NCI-H2029 (cell line): ENCODE data around the gene DPP10.
"Not testable (repeated sequence)": the region's sequence is repeated elsewhere in the genome, so short reads cannot be mapped to it uniquely, and the experiment has no call there.

ENCODE experiments used
- DNase-seq: peaks from one replicate; lab custom pipeline; 2025; lab: John Stamatoyannopoulos, UW

The DPP10 gene

GRCh38 chr2:114515882-114516281 lies 73.4 kb downstream of the DPP10 start:
- no peak for DNase-seq

GRCh38 chr2:114517580-114517979 lies 75.1 kb downstream of the DPP10 start:
- no peak for DNase-seq

GRCh38 chr2:114518738-114519137 lies 76.3 kb downstream of the DPP10 start:
- no peak for DNase-seq

DNA sequence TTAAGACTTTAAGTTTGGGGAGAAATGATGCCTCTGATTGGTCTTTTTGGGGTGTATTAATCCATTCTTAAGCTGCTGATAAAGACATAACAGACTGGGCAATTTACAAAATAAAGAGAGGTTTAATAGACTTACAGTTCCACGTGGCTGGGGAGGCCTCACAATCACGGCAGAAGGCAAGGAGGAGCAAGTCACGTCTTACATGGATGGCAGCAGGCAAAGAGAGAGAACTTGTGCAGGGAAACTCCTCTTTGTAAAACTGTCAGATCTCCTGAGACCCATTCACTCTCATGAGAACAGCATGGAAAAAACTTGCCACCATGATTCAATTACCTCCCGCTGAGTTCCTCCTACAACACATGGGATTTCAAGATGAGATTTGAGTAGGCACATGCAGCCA lies 80.2 kb downstream of the DPP10 start:
- not testable (repeated sequence) for DNase-seq

GRCh38 chr2:114525955-114526354 lies 83.5 kb downstream of the DPP10 start:
- DNase-seq: no peak

DNA sequence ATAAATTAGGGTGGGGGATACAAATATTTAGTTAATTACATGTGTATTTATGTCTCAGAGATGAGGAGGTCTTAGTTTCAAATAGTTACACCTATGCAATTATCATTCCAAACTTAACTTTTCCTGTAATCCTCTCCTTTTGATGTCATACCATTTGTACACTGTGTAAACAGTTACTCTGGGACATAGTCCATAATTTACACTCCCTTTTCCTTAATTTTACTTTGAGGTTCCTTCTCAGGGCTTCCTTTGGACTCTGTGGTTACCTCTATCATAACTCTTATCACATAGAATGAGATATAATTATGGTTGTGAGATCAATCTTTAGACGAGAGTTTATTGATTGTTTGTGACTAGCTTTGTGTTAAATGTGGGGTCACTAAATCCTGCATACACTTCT lies 84.4 kb downstream of the DPP10 start:
- DNase-seq: no peak

DNA sequence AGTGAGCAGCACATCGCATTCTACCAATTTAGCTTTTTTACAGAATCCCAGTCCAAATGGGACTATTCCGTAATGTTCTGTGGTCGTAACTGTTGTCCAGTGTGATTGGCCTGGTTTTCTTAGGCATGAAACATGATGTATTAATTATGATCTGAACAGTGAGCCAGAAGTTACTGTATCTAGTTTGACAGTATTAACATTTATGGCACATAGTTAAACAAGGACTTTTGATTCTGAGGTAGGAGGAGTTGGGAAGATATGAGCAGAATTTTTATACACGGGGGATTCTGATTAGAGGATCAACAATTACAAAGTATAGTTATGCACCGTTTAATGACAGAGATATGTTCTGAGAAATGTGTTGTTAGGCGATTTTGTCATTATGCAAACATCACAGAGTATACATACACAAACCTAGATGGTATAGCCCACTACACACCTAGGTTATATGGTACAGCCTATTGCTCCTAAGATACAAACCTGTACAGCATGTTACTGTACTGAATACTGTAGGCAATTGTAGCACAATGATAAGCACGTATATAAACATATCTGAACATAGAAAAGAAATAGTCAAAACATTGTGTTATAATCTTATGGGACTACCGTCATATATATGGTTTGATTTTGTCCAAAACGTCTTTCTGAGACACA lies 85.0 kb downstream of the DPP10 start:
- DNase-seq: no peak

GRCh38 chr2:114534116-114535084 lies 92.0 kb downstream of the DPP10 start:
- no peak for DNase-seq

GRCh38 chr2:114537777-114538176 lies 95.3 kb downstream of the DPP10 start:
- DNase-seq: no peak

DNA sequence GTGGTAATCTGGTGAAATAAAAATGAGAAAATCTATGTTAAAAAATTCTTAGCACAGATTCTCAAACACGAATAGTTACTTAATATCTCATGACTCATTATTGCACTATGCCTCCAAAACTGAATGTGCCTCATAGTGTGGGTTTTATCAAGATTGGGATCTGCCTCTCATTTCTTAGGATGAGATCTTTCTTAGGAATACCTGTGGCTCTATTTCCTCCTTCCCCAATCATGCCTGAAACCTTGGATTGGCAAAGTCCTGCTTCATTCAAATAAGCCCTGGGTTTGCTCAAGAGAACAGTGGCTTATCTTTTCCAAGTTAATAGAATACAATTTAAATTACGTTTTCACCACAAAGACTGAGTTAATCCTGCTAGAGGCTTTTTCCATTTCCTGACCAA lies 100.3 kb downstream of the DPP10 start:
- DNase-seq: no peak

DNA sequence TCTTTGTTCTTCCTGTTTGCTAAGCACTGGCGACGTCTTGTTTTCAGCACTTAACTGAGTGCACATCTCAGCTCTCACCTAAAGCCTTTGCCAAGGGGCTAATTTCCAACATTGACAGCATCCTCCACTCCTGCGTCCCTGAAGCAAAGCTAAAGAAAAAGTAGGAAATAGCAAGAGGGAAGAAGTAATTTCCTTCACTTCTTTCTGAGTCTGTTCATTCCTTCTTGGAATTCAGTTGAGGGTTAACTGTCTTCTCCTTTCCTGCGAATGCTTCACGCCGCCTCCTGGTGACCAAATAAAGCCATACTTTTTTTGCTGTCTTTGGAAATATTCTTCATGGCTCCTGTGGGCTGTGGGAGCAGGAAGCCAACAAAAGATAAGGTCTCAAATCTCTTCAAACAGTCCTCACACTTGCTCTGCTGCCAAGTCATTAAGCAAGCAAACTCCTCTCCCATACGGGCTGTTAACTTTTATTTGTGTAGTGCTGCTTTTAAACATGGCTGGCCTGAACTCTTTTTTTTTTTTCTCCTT lies 100.9 kb downstream of the DPP10 start:
- no peak for DNase-seq

GRCh38 chr2:114545052-114545451 lies 102.6 kb downstream of the DPP10 start:
- DNase-seq: no peak

- no peak for DNase-seq
Measured at GRCh38 chr2:114546531-114546930, 104.1 kb downstream of the DPP10 start.

GRCh38 chr2:114548151-114548550 lies 105.7 kb downstream of the DPP10 start:
- DNase-seq: no peak

- DNase-seq: no peak
Measured at GRCh38 chr2:114550364-114550763, 107.9 kb downstream of the DPP10 start.

DNA sequence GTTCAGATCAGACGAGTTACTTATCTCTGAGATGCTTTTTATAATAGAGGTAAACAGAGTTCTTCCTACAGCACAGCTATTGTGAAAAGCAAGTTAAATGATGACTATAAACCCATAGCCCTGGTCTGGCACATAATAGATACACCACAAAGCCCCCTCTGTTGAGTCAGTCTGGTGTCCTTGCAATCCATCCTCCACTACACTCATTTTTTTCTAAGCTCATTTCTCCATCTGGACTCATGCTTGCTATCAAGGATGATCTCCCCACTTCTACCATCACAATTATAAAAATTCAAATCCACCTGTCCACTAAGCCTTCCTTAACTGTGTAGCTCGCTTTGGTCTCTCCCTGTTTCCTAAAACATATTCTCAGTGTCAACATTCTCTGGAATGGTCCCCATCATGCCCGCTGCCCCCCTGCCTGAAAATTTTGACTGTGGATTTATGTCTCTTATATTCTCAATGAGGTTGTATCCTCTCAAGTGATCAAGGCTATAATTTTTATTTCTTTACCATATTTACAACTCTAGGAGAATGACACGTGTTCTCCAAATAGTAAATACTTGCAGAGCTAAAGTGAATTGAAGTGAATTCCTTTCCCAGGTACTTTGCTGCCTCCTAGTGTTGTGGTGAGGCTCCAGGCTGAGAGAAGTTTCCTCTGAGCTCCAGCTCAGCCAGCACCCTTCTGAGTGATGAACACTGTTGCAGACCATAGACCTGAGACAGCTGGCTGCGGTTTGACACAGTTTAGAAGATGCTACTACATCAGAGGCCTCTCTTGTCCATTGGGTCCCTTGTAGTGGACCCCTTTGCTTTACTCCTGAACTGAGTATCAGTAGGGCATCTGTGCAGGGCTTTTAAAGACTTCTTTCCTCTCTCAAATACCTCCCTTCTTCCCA lies 108.7 kb downstream of the DPP10 start:
- no peak for DNase-seq

DNA sequence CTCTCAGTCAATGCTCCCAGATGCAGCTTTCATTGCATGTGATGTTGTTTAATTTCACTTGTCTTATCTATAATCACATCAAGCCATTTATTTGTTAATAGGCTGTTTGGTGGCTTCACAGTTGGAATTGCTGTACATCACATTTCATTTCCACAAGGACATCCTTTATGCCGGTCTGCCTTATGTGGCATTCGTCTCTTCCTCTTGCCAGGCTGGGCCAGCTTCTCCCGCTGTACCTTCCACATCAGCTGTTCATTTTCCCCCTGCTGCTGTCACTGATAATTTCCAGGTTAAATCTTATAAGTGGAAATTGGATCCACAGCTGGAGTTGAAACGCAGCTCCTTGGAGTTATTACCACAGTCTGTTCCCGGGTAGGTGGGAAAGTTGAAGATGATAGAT lies 110.6 kb downstream of the DPP10 start:
- DNase-seq: no peak

DNA sequence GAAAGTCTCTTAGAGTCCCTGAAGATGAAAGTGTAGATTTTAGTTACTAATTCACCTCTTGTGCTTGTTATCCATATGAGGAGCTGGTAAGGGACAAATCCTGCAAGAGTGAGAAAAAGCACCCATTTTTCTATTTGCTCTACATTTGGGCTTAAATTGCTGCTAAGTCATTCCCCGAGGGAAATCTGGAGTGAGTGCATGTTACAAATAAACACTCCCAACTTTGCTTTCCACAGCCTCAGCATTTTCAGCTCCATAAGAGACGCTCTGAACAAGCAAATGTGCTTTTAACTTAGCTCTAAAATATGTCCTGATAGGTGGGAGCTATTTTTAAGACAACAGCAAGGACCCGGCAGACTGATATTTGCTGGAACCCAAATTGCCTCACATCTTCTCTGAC lies 126.7 kb downstream of the DPP10 start:
- DNase-seq: no peak

DNA sequence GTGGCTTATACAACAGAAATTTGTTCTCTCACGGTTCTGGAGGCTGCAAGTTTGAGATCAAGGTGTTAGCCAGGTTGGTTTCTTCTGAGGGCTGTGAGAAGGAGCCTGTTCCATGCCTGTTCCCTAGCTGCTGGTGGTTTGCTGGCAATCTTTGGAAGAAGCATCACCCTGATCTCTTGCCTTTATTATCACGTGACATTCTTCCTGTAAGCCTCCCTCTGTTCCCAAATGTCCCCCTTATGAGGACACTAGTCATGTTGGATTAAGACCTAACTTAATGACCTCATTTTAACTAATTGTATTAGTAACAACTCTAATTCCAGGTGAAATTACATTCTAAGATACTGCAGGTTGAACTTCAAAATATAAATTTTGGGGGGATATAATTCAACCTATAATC lies 135.2 kb downstream of the DPP10 start:
- DNase-seq: no peak

DNA sequence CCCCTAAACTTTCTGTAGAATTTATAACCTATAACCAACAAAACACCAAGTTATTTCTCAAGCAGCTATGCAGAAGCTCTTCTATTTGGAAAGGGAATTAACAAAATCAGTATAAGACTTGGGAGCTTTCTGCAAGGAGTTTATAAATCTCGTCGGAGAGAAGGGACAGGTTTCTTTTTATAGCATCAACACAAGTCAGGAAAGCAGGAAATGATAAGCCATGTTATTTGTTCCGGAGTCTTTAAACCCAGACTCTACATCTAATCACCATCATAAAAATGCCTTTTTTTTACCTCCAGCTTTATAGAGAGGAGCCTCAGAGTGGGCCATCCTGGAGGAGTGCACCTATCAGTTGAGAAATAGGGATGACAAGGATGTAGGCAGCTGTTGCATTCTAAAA lies 137.1 kb downstream of the DPP10 start:
- DNase-seq: no peak

DNA sequence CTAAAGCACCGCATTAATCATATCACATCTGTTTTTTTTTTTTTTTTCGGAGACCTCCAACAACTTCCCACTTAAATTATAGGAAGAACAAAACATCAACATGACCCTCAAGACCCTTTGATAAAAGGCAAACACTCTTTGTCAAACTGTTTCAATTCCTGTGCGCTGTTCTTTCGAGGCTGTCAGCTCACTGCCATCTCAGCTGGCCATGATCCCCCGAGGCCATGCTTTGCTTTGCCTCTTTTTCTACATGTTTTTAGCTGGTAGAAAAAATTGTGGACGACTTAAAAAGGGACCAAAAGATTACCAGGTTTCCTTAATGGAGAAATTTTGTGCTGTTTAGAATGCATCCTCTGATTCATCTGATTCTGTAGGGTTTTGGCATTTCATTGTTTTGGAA lies 138.2 kb downstream of the DPP10 start:
- DNase-seq: no peak

DNA sequence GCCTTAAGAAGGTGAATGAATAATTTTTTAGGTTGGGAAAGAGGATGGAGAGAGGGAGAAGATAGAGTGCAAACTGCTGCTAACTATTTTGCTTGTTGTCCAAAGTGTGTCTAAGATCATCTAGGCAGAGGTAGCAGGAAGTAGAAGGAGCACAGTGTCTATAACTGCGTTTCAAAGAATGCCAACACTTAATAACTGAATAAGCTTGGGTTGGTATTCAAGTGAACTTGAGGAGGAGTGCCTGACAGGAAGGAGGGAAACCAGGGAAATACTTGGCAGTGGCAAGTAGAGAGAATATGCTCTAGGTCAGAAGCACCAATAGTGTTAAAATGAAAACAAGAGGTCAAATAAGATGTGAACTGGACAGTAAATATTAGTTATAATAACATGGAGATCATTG lies 155.9 kb downstream of the DPP10 start:
- DNase-seq: no peak
